ENCODE data around the gene RPL28. TPM values are rescaled to one million over a fixed set of nuclear protein-coding genes. Genes with fewer than 3 reads are reported as not detected.

RPL28 gene
- total and polyA plus RNA-seq, 10 of the 15 experiments (the other 5 are each of a cell fraction or from before 2014, with no cell fraction given) = 260 to 3,542 (median 891) TPM

DNA sequence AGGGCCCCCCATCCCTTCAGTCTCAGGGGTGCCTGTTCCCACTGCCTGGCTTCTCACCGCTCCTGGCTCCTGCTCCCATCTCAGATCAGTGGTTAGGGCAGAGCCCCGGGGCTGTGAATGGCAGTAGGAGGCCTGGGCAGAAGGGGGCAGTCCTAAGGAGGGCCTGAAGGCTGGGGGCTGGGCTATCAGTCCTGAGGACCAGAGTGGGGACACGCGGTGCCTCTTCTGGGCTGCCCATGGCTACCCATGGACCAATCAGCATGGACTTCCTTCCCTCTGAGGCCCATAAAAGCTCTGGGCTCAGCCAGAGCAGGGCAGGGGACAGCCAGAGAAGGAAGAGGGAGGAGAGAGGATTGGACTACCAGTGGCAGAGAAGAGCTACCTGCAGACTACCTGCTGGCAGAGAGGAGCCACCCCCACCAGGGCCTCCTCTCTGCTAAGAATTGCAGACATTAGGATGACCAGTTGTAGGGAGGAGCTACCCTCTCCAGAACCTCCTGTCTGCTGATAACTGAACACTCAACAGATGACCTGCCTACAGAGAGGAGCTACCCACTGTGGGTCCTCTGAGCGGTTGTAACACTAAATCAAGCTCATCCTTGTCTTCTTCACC lies 34.0 kb downstream of the RPL28 start:
- CTCF ChIA-PET = interaction anchor here (0.6 to 2.0 kb wide), 5 partner anchors 18 to 276 kb away, joined by 3 to 8 read pairs (median 4); no protein-coding TSS in a partner anchor
- FAIRE-seq = no peak

More for the DNA sequence above, 34.0 kb downstream of the RPL28 start:
- ATAC-seq (no peak), DNase-seq (ENCODE audit: low read depth, low spot score) (no peak)
- H3K4me3 ChIP-seq = no peak overlapping the region
- no peak overlapping the region for H3K27ac ChIP-seq (ENCODE audit: control insufficient read depth, insufficient read depth)
- H3K36me3 ChIP-seq (ENCODE audit: control insufficient read depth in 2 of 2, insufficient read depth in 2 of 2, low read length in 1 of 2) = no peaks in the 10 kb centered on the region
- SMC1A ChIA-PET (ENCODE audit: uncharacterized antibody, unreplicated experiment) = interaction anchor here (1.4 kb wide), 1 partner anchor 205 kb away, joined by 3 read pairs; no protein-coding TSS in a partner anchor
- no peaks in the 10 kb centered on the region for H3K79me2 ChIP-seq (ENCODE audit: control insufficient read depth, insufficient read depth, low read length)
- H3K9ac ChIP-seq (ENCODE audit: control insufficient read depth, insufficient read depth, low read length) = no peak overlapping the region
- no peak overlapping the region for H2AFZ ChIP-seq (ENCODE audit: control insufficient read depth, low read depth, low read length)
- no peaks in the 10 kb centered on the region for H4K20me1 ChIP-seq (ENCODE audit: control insufficient read depth, insufficient read depth)
- H3K9me3 ChIP-seq (replicated peaks; ENCODE audit: control insufficient read depth, insufficient read depth, low read length) = no peaks in the 10 kb centered on the region; the same call in 2 of the 3 replicates
- in situ Hi-C loops (cut with MboI) (loop anchor here (5.0 kb wide), 2 partner anchors 207 to 277 kb away; no protein-coding TSS in a partner anchor), intact Hi-C loops (cut with micrococcal nuclease; ENCODE audit: unreplicated experiment) (loop anchor here (2.0 kb wide), 1 partner anchor 127 kb away; no protein-coding TSS in a partner anchor)
- no TSS peak for BruUV-seq (replicated peaks)
- H3K27me3 ChIP-seq (replicated peaks in 1 of 2; ENCODE audit: control insufficient read depth in 2 of 2, insufficient read depth in 2 of 2, low read length in 1 of 2) = no peaks in the 10 kb centered on the region
- RAD21 ChIA-PET (ENCODE audit: unreplicated experiment) = no interaction called here
- POLR2A ChIA-PET = interaction anchor here (0.6 kb wide), 1 partner anchor 144 kb away, joined by 4 read pairs; no protein-coding TSS in a partner anchor
- TF ChIP-seq TBL1XR1 (IDR thresholded peaks at IDR 0.05; ENCODE audit: low read depth, low read length) (no peak), EP300 (IDR thresholded peaks at IDR 0.05; ENCODE audit: borderline replicate concordance in 1 of 2, control insufficient read depth in 1 of 2, low read depth in 2 of 2, low read length in 2 of 2) (no peak), KLF5 (IDR thresholded peaks at IDR 0.05; ENCODE audit: partially characterized antibody) (no peak), SIX5 (IDR thresholded peaks at IDR 0.05; ENCODE audit: low read depth, low read length, severe bottlenecking) (no peak), SUZ12 (IDR thresholded peaks at IDR 0.05; ENCODE audit: unreplicated experiment) (no peak), SMC3 (IDR thresholded peaks at IDR 0.05; ENCODE audit: borderline replicate concordance, low read length) (no peak), HDAC2 (IDR thresholded peaks at IDR 0.05) (no peak), LARP7 (IDR thresholded peaks at IDR 0.05) (no peak), ATF7 (IDR thresholded peaks at IDR 0.05; ENCODE audit: low read depth) (no peak), YBX1 (IDR thresholded peaks at IDR 0.05) (no peak), CHD2 (IDR thresholded peaks at IDR 0.05; ENCODE audit: borderline replicate concordance, low read depth, low read length) (no peak), FOXM1 (IDR thresholded peaks at IDR 0.05; ENCODE audit: low read depth, low read length) (no peak)
- TF ChIP-seq, protein P1, sequence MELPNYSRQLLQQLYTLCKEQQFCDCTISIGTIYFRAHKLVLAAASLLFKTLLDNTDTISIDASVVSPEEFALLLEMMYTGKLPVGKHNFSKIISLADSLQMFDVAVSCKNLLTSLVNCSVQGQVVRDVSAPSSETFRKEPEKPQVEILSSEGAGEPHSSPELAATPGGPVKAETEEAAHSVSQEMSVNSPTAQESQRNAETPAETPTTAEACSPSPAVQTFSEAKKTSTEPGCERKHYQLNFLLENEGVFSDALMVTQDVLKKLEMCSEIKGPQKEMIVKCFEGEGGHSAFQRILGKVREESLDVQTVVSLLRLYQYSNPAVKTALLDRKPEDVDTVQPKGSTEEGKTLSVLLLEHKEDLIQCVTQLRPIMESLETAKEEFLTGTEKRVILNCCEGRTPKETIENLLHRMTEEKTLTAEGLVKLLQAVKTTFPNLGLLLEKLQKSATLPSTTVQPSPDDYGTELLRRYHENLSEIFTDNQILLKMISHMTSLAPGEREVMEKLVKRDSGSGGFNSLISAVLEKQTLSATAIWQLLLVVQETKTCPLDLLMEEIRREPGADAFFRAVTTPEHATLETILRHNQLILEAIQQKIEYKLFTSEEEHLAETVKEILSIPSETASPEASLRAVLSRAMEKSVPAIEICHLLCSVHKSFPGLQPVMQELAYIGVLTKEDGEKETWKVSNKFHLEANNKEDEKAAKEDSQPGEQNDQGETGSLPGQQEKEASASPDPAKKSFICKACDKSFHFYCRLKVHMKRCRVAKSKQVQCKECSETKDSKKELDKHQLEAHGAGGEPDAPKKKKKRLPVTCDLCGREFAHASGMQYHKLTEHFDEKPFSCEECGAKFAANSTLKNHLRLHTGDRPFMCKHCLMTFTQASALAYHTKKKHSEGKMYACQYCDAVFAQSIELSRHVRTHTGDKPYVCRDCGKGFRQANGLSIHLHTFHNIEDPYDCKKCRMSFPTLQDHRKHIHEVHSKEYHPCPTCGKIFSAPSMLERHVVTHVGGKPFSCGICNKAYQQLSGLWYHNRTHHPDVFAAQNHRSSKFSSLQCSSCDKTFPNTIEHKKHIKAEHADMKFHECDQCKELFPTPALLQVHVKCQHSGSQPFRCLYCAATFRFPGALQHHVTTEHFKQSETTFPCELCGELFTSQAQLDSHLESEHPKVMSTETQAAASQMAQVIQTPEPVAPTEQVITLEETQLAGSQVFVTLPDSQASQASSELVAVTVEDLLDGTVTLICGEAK (IDR thresholded peaks at IDR 0.05; ENCODE audit: borderline replicate concordance) = no peak
- TF ChIP-seq, protein P2, sequence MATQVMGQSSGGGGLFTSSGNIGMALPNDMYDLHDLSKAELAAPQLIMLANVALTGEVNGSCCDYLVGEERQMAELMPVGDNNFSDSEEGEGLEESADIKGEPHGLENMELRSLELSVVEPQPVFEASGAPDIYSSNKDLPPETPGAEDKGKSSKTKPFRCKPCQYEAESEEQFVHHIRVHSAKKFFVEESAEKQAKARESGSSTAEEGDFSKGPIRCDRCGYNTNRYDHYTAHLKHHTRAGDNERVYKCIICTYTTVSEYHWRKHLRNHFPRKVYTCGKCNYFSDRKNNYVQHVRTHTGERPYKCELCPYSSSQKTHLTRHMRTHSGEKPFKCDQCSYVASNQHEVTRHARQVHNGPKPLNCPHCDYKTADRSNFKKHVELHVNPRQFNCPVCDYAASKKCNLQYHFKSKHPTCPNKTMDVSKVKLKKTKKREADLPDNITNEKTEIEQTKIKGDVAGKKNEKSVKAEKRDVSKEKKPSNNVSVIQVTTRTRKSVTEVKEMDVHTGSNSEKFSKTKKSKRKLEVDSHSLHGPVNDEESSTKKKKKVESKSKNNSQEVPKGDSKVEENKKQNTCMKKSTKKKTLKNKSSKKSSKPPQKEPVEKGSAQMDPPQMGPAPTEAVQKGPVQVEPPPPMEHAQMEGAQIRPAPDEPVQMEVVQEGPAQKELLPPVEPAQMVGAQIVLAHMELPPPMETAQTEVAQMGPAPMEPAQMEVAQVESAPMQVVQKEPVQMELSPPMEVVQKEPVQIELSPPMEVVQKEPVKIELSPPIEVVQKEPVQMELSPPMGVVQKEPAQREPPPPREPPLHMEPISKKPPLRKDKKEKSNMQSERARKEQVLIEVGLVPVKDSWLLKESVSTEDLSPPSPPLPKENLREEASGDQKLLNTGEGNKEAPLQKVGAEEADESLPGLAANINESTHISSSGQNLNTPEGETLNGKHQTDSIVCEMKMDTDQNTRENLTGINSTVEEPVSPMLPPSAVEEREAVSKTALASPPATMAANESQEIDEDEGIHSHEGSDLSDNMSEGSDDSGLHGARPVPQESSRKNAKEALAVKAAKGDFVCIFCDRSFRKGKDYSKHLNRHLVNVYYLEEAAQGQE (IDR thresholded peaks at IDR 0.05; ENCODE audit: low read depth, low read length) = no peak
- 50% methylated on average over 5 of the region's 5 CpGs for WGBS (ENCODE audit: insufficient coverage, insufficient replicate concordance, low lambda C conversion rate, missing lambda C conversion rate)
- H3K4me1 ChIP-seq (ENCODE audit: control insufficient read depth, insufficient read depth, low read length) = no peaks in the 10 kb centered on the region
- no peak overlapping the region for H3K4me2 ChIP-seq (ENCODE audit: control insufficient read depth, insufficient read depth)
